K562 (cell line): ENCODE measurements around the gene BCL11A. TPM values are rescaled to one million over a fixed set of nuclear protein-coding genes. Genes with fewer than 3 reads are reported as not detected.

Experiments
- ATAC-seq: fragments of 200-7000 bp; cut with Tn5 transposase; 3 replicates; pipeline ENCODE4 v1.9.1; 2020; ENCODE audit warnings: moderate library complexity
- BruUV-seq: library from RNA; stranded (reverse); fragments of 400-500 nt; replicated peaks from 2 replicates; lab custom pipeline; 2021; lab: Mats Ljungman, UMichigan
- CTCF ChIA-PET: fragments of 300-600 bp; formaldehyde crosslinking; extraction: SDS; loops from one replicate; lab custom pipeline; 2021; ENCODE audit warnings: low intra/inter-chr PET ratio; lab: Yijun Ruan, JAX
- POLR2A ChIA-PET: fragments of 300-600, 350-650 bp; sonication (Branson Sonifier 250); formaldehyde crosslinking; extraction: SDS; loops from one replicate; lab custom pipeline; 2021; ENCODE audit warnings: antibody characterized with exemption, inconsistent platforms; lab: Yijun Ruan, JAX
- DNase-seq, 4 experiments: peaks; one replicate each; pipeline versions ENCODE4 v3.0.0 to v3.0.0-alpha.2; 2011 to 2018; ENCODE audit warnings: low spot score in 3 of 4, mixed read lengths in 3 of 4; ENCODE audit errors: extremely low read depth in 1 of 4
- FAIRE-seq: peaks from 2 replicates; lab custom pipeline; 2011; peaks lifted over from hg19 to GRCh38; lab: Jason Lieb, UNC
- H2AFZ ChIP-seq: 2 replicates; pipeline ENCODE4 v1.6.0; 2011; ENCODE audit warnings: low read depth, low read length, control low read depth, inconsistent platforms
- H3K27ac ChIP-seq: fragments of 200-600 bp; 3 replicates; pipeline ENCODE4 v1.8.0; 2011; ENCODE audit warnings: low read depth, mild to moderate bottlenecking, control low read depth, inconsistent platforms, low read length, moderate library complexity, mixed read lengths; ENCODE audit errors: extremely low read depth
- H3K27me3 ChIP-seq, 2 experiments: fragments of 300-600 bp in 1 of 2; 2 replicates in 1 of 2; 3 replicates in 1 of 2; pipeline versions ENCODE4 v1.6.0 to v1.8.0; 2011; ENCODE audit warnings: inconsistent platforms in 2 of 2, low read length in 2 of 2, mild to moderate bottlenecking in 1 of 2, mixed read lengths in 1 of 2, moderate library complexity in 1 of 2; ENCODE audit not compliant: control insufficient read depth in 2 of 2, insufficient read depth in 2 of 2
- H3K36me3 ChIP-seq: fragments of 300-600 bp; 3 replicates; pipeline ENCODE4 v1.8.0; 2011; ENCODE audit warnings: mild to moderate bottlenecking, low read length, inconsistent platforms; ENCODE audit not compliant: control insufficient read depth, insufficient read depth
- H3K4me1 ChIP-seq, 2 experiments: fragments of 200-600 bp in 1 of 2; replicated peaks in 1 of 2; 2 replicates in 1 of 2; 3 replicates in 1 of 2; pipeline versions ENCODE4 v1.5.1 to v1.8.0; 2011; ENCODE audit warnings: inconsistent platforms in 2 of 2, low read length in 2 of 2, mild to moderate bottlenecking in 1 of 2, mixed read lengths in 1 of 2, moderate library complexity in 1 of 2; ENCODE audit not compliant: control insufficient read depth in 2 of 2, insufficient read depth in 2 of 2
- H3K4me2 ChIP-seq: 2 replicates; pipeline ENCODE4 v1.6.1; 2011; ENCODE audit warnings: low read length, control low read depth, inconsistent platforms, mixed read lengths; ENCODE audit not compliant: insufficient read depth
- H3K4me3 ChIP-seq: fragments of 200-600 bp; sonication (generic), shearing (Covaris generic); 2 replicates; pipeline ENCODE4 v1.5.1; 2016; ENCODE audit warnings: control low read depth, inconsistent platforms
- H3K79me2 ChIP-seq: fragments of 200-600 bp; 3 replicates; pipeline ENCODE4 v1.8.0; 2011; ENCODE audit warnings: low read length, inconsistent platforms; ENCODE audit not compliant: control insufficient read depth, insufficient read depth
- H3K9ac ChIP-seq, 2 experiments: 2 replicates each; pipeline versions ENCODE4 v1.6.0 to v1.6.1; 2011; ENCODE audit warnings: low read depth in 2 of 2, low read length in 2 of 2, control low read depth in 1 of 2, inconsistent platforms in 1 of 2, mild to moderate bottlenecking in 1 of 2, mixed read lengths in 1 of 2; ENCODE audit not compliant: insufficient read depth in 1 of 2
- H3K9me1 ChIP-seq: one replicate; pipeline ENCODE4 v1.6.0; 2011; ENCODE audit warnings: inconsistent platforms, mild to moderate bottlenecking, low read length, moderate library complexity; ENCODE audit not compliant: control insufficient read depth, insufficient read depth
- H3K9me3 ChIP-seq: replicated peaks from 2 replicates; pipeline ENCODE4 v1.5.1; 2011; ENCODE audit warnings: low read depth, low read length, inconsistent platforms; ENCODE audit not compliant: control insufficient read depth, insufficient read depth
- H4K20me1 ChIP-seq: replicated peaks from 2 replicates; pipeline ENCODE4 v1.6.1; 2011; ENCODE audit warnings: low read length, inconsistent platforms, mixed read lengths; ENCODE audit not compliant: control insufficient read depth, insufficient read depth
- GTF2F1 ChIP-seq: IDR thresholded peaks from 2 replicates; pipeline ENCODE4 v1.6.1; 2011; ENCODE audit warnings: low read depth, low read length, improper control_type of control experiment
- HLTF ChIP-seq: fragments of 450-650 bp; IDR thresholded peaks from 2 replicates; pipeline ENCODE4 v1.6.1; 2016
- HMG20A ChIP-seq: fragments of 450-650 bp; formaldehyde crosslinking; conservative IDR thresholded peaks from 2 replicates; pipeline ENCODE4 v1.4.0; 2020; ENCODE audit warnings: mild to moderate bottlenecking, mixed read lengths
- JUNB ChIP-seq: fragments of 450-650 bp; formaldehyde crosslinking; conservative IDR thresholded peaks from 2 replicates; pipeline ENCODE4 v1.4.0; 2020; ENCODE audit warnings: mild to moderate bottlenecking
- RBFOX2 ChIP-seq: fragments of 200-400 bp; formaldehyde crosslinking; IDR thresholded peaks from 2 replicates; pipeline ENCODE4 v1.6.1; 2017; ENCODE audit warnings: low read depth, mild to moderate bottlenecking, low read length, moderate library complexity
- THRAP3 ChIP-seq: fragments of 450-650 bp; IDR thresholded peaks from 2 replicates; pipeline ENCODE4 v1.6.1; 2016; ENCODE audit warnings: mild to moderate bottlenecking, inconsistent platforms, borderline replicate concordance
- ZC3H8 ChIP-seq: fragments of 450-650 bp; IDR thresholded peaks from 2 replicates; pipeline ENCODE4 v1.6.1; 2017
- WGBS: fragments of 100-300 bp; shearing (Covaris generic); methylation state at CpG from one replicate; pipeline ENCODE4 v1.1.6; 2016; ENCODE audit warnings: low coverage, mixed read lengths; ENCODE audit not compliant: insufficient coverage; ENCODE audit errors: missing lambda C conversion rate; 5-methylcytosine and 5-hydroxymethylcytosine counted together
- in situ Hi-C: fragments of 300-500 bp; cut with MboI; formaldehyde crosslinking; loops from 4 replicates; pipeline ENCODE4 v1.15.0; 2018; ENCODE audit warnings: inconsistent platforms, mixed read lengths
- intact Hi-C: fragments of 100-400 bp; cut with micrococcal nuclease; formaldehyde crosslinking; loops from 2 replicates; pipeline ENCODE4 v1.14.2; 2022
- polyA plus RNA-seq, 8 experiments: library from polyadenylated mRNA; depleted of rRNA in 4 of 8; stranded (reverse) in 5 of 8; unstranded in 3 of 8; fragments of >200 nt; fragmentation: Nextera tagmentation in 2 of 8; fragmentation: Illumina TruSeq in 1 of 8; extraction: Ambion mirVana in 2 of 8; extraction: Trizol in 1 of 8; gene quantifications; 2 replicates each; pipeline versions ENCODE4 v1.2.1 to v1.2.3, GENCODE V29; 2011 to 2014; ENCODE audit warnings: inconsistent platforms in 1 of 8, missing spikeins in 1 of 8
- total RNA-seq, 7 experiments: library from RNA; depleted of rRNA in 6 of 7; stranded (reverse); fragments of >200 nt in 6 of 7; fragmentation: Illumina TruSeq in 2 of 7; extraction: Trizol in 2 of 7; gene quantifications; 2 replicates each; pipeline versions ENCODE4 v1.2.1 to v1.2.3, GENCODE V29; 2011 to 2021; ENCODE audit warnings: low replicate concordance in 1 of 7
- TF ChIP-seq, protein P1 (sequence below), 2 experiments: fragments of 450-650 bp in 1 of 2; sonication (generic) in 1 of 2; formaldehyde crosslinking in 1 of 2; IDR thresholded peaks in 1 of 2; conservative IDR thresholded peaks in 1 of 2; 2 replicates each; pipeline versions ENCODE4 v1.6.1 to v1.8.1; 2016 to 2023; ENCODE audit warnings: mild to moderate bottlenecking in 2 of 2, moderate library complexity in 2 of 2, inconsistent platforms in 1 of 2, missing genetic modification reagents in 1 of 2
- TF ChIP-seq, protein P2 (sequence below): IDR thresholded peaks from 2 replicates; pipeline ENCODE4 v1.6.1; 2012; ENCODE audit warnings: low read depth, low read length, improper control_type of control experiment, borderline replicate concordance
- TF ChIP-seq, protein P3 (sequence below): fragments of 450-650 bp; formaldehyde crosslinking; IDR thresholded peaks from 2 replicates; pipeline ENCODE4 v1.4.0; 2020; ENCODE audit warnings: mild to moderate bottlenecking
- TF ChIP-seq, protein P4 (sequence below): sonication (generic); formaldehyde crosslinking; IDR thresholded peaks from 2 replicates; pipeline ENCODE4 v1.8.0; 2022; ENCODE audit warnings: mild to moderate bottlenecking, low read depth, missing genetic modification reagents

The BCL11A gene
- total and polyA plus RNA-seq, 9 of the 15 experiments (the other 6 are each of a cell fraction or from before 2014, with no cell fraction given), result 0.13 TPM; not detected in 8

DNA sequence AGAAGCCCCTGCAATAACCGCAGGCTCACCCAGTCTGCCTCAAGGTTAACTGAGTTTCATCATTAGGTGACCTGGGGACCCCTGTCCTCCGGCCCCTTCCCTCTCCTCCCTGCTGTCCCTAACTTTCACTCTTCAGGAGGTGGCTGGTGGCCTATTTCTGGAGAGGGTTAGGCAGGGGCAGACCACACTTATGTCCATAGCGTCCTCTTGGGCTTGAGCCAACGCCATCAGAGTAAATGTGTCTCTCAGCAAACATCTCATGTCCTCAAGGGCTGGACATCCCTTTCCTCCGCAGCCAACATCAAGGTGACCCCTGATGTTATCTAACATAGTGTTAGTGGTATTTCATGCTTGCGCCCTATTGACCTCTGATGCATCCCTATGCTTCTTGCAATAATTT lies 114.8 kb downstream of the BCL11A start:
- H3K9ac ChIP-seq, result no peak overlapping the region
- DNase-seq, result no peak
- no peak for FAIRE-seq
- no TSS peak for BruUV-seq
- H3K9me3 ChIP-seq, result no peaks in the 10 kb centered on the region
- no peak overlapping the region for H3K4me2 ChIP-seq
- TF ChIP-seq GTF2F1 (no peak), JUNB (CRISPR knock-in tag) (no peak)
- TF ChIP-seq, protein P1, sequence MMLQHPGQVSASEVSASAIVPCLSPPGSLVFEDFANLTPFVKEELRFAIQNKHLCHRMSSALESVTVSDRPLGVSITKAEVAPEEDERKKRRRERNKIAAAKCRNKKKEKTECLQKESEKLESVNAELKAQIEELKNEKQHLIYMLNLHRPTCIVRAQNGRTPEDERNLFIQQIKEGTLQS (IDR thresholded peaks at IDR 0.05), result no peak
- TF ChIP-seq, protein P1 (CRISPR knock-in tag; conservative IDR thresholded peaks at IDR 0.05), result no peak
- intact Hi-C loops, result no loop called here
- no peak overlapping the region for H3K4me3 ChIP-seq
- no peak overlapping the region for H3K27ac ChIP-seq
- WGBS, result 1% methylated on average over 6 of the region's 6 CpGs
- H3K4me1 ChIP-seq, result peaks cover 0 to 3% of the 10 kb centered on the region in 2 experiments; a peak in 2 of 5 replicates
- no peaks in the 10 kb centered on the region for H3K79me2 ChIP-seq
- ChIA-PET CTCF (no interaction called here), POLR2A (interaction anchor here (0.6 kb wide), 1 partner anchor 118 kb away, joined by 3 read pairs; no protein-coding TSS in a partner anchor)
- peaks cover 4% of the 10 kb centered on the region; the same call in 1 of the 2 replicates for H4K20me1 ChIP-seq
- H3K27me3 ChIP-seq, result no peaks in the 10 kb centered on the region; a peak in 1 of 5 replicates
- no peaks in the 10 kb centered on the region for H3K9me1 ChIP-seq
- ATAC-seq, result no peak
- in situ Hi-C loops, result no loop called here
- no peak overlapping the region for H2AFZ ChIP-seq
- H3K36me3 ChIP-seq, result no peaks in the 10 kb centered on the region

DNA sequence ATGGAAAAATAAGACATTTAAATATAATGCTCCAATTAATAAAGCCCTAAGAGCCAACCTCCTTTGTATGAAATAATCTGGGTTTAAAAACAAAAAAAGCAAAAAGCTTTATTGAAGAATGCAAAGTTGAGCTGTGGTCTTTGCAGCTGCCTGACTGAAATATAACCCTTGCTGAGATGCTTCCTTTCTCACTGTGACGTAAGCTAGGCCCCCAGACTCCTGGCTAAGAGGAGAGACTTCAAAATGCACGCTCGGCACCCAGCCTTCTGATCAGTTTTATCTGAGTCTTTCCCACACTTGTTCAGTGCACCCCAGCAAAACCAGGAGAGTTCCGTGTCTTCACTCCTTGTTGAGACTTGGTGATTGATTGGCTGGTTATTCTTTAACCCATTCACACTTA lies 115.3 kb downstream of the BCL11A start:
- Histone ChIP-seq H3K9ac (no peak overlapping the region), H3K9me3 (no peaks in the 10 kb centered on the region), H3K4me2 (no peak overlapping the region), H3K36me3 (no peaks in the 10 kb centered on the region), H3K27me3 (no peaks in the 10 kb centered on the region; a peak in 1 of 5 replicates), H3K9me1 (no peaks in the 10 kb centered on the region), H3K27ac (no peak overlapping the region), H4K20me1 (peaks cover 4% of the 10 kb centered on the region; the same call in 1 of the 2 replicates), H2AFZ (no peak overlapping the region), H3K4me3 (no peak overlapping the region), H3K79me2 (no peaks in the 10 kb centered on the region), H3K4me1 (peaks cover 0 to 3% of the 10 kb centered on the region in 2 experiments; a peak in 2 of 5 replicates)
- ATAC-seq, result no peak
- ChIA-PET POLR2A (no interaction called here), CTCF (no interaction called here)
- no peak for DNase-seq
- intact Hi-C loops (no loop called here), in situ Hi-C loops (no loop called here)
- BruUV-seq, result no TSS peak
- WGBS, result 1% methylated on average over 4 of the region's 4 CpGs
- FAIRE-seq, result no peak
- TF ChIP-seq HMG20A (no peak), THRAP3 (no peak), ZC3H8 (no peak), RBFOX2 (no peak), HLTF (no peak)
- TF ChIP-seq, protein P2, sequence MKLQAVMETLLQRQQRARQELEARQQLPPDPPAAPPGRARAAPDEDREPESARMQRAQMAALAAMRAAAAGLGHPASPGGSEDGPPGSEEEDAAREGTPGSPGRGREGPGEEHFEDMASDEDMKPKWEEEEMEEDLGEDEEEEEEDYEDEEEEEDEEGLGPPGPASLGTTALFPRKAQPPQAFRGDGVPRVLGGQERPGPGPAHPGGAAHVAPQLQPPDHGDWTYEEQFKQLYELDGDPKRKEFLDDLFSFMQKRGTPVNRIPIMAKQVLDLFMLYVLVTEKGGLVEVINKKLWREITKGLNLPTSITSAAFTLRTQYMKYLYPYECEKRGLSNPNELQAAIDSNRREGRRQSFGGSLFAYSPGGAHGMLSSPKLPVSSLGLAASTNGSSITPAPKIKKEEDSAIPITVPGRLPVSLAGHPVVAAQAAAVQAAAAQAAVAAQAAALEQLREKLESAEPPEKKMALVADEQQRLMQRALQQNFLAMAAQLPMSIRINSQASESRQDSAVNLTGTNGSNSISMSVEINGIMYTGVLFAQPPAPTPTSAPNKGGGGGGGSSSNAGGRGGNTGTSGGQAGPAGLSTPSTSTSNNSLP, result no peak
- TF ChIP-seq, protein P3, sequence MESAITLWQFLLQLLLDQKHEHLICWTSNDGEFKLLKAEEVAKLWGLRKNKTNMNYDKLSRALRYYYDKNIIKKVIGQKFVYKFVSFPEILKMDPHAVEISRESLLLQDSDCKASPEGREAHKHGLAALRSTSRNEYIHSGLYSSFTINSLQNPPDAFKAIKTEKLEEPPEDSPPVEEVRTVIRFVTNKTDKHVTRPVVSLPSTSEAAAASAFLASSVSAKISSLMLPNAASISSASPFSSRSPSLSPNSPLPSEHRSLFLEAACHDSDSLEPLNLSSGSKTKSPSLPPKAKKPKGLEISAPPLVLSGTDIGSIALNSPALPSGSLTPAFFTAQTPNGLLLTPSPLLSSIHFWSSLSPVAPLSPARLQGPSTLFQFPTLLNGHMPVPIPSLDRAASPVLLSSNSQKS (CRISPR knock-in tag), result no peak
- TF ChIP-seq, protein P4, sequence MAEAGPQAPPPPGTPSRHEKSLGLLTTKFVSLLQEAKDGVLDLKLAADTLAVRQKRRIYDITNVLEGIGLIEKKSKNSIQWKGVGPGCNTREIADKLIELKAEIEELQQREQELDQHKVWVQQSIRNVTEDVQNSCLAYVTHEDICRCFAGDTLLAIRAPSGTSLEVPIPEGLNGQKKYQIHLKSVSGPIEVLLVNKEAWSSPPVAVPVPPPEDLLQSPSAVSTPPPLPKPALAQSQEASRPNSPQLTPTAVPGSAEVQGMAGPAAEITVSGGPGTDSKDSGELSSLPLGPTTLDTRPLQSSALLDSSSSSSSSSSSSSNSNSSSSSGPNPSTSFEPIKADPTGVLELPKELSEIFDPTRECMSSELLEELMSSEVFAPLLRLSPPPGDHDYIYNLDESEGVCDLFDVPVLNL (CRISPR knock-in tag), result no peak
